HepG2 (cell line): ENCODE results near the gene UGP2. TPM values are rescaled to one million over a fixed set of nuclear protein-coding genes. Genes with fewer than 3 reads are reported as not detected.
A peak's percentile ranks its signal among the peaks of the same experiment; 100 is the strongest.

Experiments
- CHD2 ChIP-seq: IDR thresholded peaks from 2 replicates; pipeline ENCODE4 v1.6.1; 2011; ENCODE audit warnings: low read depth, low read length, improper control_type of control experiment
- DMAP1 ChIP-seq: IDR thresholded peaks from 2 replicates; pipeline ENCODE4 v1.6.1; 2016
- NFE2 ChIP-seq: sonication (generic); formaldehyde crosslinking; IDR thresholded peaks from 2 replicates; pipeline ENCODE4 v1.4.0; 2020; ENCODE audit warnings: missing genetic modification reagents
- SYNCRIP ChIP-seq: fragments of 200-400 bp; formaldehyde crosslinking; IDR thresholded peaks from 2 replicates; pipeline ENCODE4 v1.6.1; 2018; ENCODE audit warnings: mild to moderate bottlenecking, low read depth, low read length; ENCODE audit not compliant: insufficient read depth
- ZNF343 ChIP-seq: sonication (generic); formaldehyde crosslinking; IDR thresholded peaks from 2 replicates; pipeline ENCODE4 v1.4.0; 2020; ENCODE audit warnings: mild to moderate bottlenecking, missing genetic modification reagents
- ZNF350 ChIP-seq: sonication (generic); formaldehyde crosslinking; IDR thresholded peaks from 2 replicates; pipeline ENCODE4 v1.4.0; 2020; ENCODE audit warnings: mild to moderate bottlenecking, low read depth, missing genetic modification reagents, borderline replicate concordance
- ZNF839 ChIP-seq: sonication (generic); formaldehyde crosslinking; IDR thresholded peaks from 2 replicates; pipeline ENCODE4 v1.4.0; 2020; ENCODE audit warnings: missing genetic modification reagents, mild to moderate bottlenecking, borderline replicate concordance
- polyA plus RNA-seq, 8 experiments: library from polyadenylated mRNA; depleted of rRNA in 3 of 8; stranded (reverse) in 7 of 8; unstranded in 1 of 8; fragments of >200 nt; fragmentation: Illumina TruSeq in 4 of 8; extraction: Trizol in 4 of 8; gene quantifications; 2 replicates each; pipeline versions ENCODE4 v1.2.1 to v1.2.3, GENCODE V29; 2011 to 2016; ENCODE audit warnings: low read depth in 4 of 8, missing spikeins in 1 of 8, mixed read lengths in 1 of 8; ENCODE audit not compliant: insufficient read depth in 1 of 8
- total RNA-seq, 5 experiments: library from RNA; depleted of rRNA; stranded (reverse); fragments of >200 nt; fragmentation: Illumina TruSeq; extraction: Trizol; gene quantifications; 2 replicates each; pipeline ENCODE4 v1.2.3, GENCODE V29; 2016; ENCODE audit warnings: low read depth in 1 of 5
- TF ChIP-seq, protein P1 (sequence below): sonication (generic); formaldehyde crosslinking; IDR thresholded peaks from 2 replicates; pipeline ENCODE4 v1.4.0; 2020; ENCODE audit warnings: missing genetic modification reagents
- TF ChIP-seq, protein P2 (sequence below): IDR thresholded peaks from 2 replicates; pipeline ENCODE4 v1.6.1; 2016; ENCODE audit warnings: missing compliant biosample characterization, missing genetic modification reagents, borderline replicate concordance

Gene UGP2
- total and polyA plus RNA-seq, 2 of the 13 experiments (the other 11 are each of a cell fraction or from before 2014, with no cell fraction given) = 96.0 to 134 TPM

DNA sequence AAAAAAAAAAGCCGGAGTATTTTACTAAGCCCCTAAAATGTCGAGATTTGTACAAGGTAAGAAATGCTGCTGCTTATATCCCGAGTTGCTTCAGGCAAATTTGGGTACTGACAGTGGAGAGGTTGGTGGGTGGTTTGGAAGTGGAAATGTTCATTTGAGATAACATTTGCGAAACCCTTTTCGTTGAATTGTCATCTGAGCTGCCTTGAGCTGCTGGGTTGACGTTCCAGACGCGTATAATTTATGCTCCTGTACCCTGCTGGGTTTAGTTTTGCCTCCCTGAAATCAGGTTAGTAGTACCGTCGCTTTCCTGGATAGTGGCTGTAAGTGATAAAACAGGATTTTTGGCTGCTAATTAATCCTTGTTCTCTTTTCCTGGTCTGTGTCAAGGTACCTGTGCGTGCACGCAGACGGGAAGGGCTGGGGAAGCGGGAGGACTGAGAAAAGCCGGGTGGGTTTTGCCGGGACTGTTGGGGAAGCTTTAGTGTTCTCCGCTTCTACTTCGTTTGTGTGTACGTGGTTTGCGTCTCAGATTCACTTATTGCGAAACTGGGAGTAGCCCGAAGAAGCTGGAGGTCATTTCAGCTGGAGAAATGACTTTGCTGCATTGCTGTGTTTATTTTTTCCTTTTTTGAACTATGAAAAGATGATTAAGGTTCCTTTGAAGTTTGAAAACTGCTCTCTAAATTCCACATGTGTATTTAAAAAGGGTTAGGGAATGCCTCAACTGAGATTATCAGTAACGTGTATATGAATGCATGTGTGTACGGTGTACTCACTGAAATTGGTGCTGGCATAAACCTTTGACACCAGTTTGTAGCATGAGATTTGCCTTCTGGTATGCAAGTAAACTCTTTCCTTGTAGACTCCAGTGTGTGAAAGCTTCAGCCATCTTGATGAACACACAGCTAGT, 709 bp downstream of the UGP2 start (continued):
- TF ChIP-seq, protein P1, sequence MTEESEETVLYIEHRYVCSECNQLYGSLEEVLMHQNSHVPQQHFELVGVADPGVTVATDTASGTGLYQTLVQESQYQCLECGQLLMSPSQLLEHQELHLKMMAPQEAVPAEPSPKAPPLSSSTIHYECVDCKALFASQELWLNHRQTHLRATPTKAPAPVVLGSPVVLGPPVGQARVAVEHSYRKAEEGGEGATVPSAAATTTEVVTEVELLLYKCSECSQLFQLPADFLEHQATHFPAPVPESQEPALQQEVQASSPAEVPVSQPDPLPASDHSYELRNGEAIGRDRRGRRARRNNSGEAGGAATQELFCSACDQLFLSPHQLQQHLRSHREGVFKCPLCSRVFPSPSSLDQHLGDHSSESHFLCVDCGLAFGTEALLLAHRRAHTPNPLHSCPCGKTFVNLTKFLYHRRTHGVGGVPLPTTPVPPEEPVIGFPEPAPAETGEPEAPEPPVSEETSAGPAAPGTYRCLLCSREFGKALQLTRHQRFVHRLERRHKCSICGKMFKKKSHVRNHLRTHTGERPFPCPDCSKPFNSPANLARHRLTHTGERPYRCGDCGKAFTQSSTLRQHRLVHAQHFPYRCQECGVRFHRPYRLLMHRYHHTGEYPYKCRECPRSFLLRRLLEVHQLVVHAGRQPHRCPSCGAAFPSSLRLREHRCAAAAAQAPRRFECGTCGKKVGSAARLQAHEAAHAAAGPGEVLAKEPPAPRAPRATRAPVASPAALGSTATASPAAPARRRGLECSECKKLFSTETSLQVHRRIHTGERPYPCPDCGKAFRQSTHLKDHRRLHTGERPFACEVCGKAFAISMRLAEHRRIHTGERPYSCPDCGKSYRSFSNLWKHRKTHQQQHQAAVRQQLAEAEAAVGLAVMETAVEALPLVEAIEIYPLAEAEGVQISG (CRISPR knock-in tag) = peak; percentile 39
- TF ChIP-seq ZNF343 (0 out of 2 replicates have a peak, but pooled peaks have one; percentile 40), ZNF839 (CRISPR knock-in tag) (no peak), NFE2 (no peak), ZNF350 (0 out of 2 replicates have a peak, but pooled peaks have one; percentile 36), SYNCRIP (no peak), CHD2 (no peak), DMAP1 (peak; percentile 69; the same call in 1 of the 2 replicates)
- TF ChIP-seq, protein P2, sequence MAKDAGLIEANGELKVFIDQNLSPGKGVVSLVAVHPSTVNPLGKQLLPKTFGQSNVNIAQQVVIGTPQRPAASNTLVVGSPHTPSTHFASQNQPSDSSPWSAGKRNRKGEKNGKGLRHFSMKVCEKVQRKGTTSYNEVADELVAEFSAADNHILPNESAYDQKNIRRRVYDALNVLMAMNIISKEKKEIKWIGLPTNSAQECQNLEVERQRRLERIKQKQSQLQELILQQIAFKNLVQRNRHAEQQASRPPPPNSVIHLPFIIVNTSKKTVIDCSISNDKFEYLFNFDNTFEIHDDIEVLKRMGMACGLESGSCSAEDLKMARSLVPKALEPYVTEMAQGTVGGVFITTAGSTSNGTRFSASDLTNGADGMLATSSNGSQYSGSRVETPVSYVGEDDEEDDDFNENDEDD (CRISPR knock-in tag) = no peak
